Mesothelial cell of epicardium (in vitro differentiated cells): ENCODE results near the gene SLC8A1. TPM values are rescaled to one million over a fixed set of nuclear protein-coding genes. Genes with fewer than 3 reads are reported as not detected.

Source experiments
- DNase-seq, 2 experiments: peaks; one replicate each; pipeline ENCODE4 v3.0.0; 2021; ENCODE audit warnings: low spot score in 2 of 2; ENCODE audit not compliant: unreplicated experiment in 2 of 2
- H3K27ac Mint-ChIP-seq: 2 replicates; pipeline ENCODE4 v1.8.0; 2021; ENCODE audit warnings: mixed read lengths
- H3K27me3 Mint-ChIP-seq: 2 replicates; pipeline ENCODE4 v1.8.0; 2021; ENCODE audit warnings: low read depth, mixed read lengths
- H3K36me3 Mint-ChIP-seq: 2 replicates; pipeline ENCODE4 v1.8.0; 2021; ENCODE audit warnings: mixed read lengths
- H3K4me1 Mint-ChIP-seq: 2 replicates; pipeline ENCODE4 v1.8.0; 2021; ENCODE audit warnings: mixed read lengths
- H3K4me3 Mint-ChIP-seq: 2 replicates; pipeline ENCODE4 v1.8.0; 2021; ENCODE audit warnings: mild to moderate bottlenecking, moderate library complexity, mixed read lengths
- H3K9me3 Mint-ChIP-seq: 2 replicates; pipeline ENCODE4 v1.8.0; 2021; ENCODE audit warnings: mixed read lengths
- CTCF ChIP-seq: fragments of 200-600 bp; sonication (generic); IDR thresholded peaks from one replicate; pipeline ENCODE4 v1.5.0; 2021; ENCODE audit warnings: antibody characterized with exemption; ENCODE audit not compliant: unreplicated experiment
- total RNA-seq: library from RNA; stranded (reverse); gene quantifications from 3 replicates; pipeline ENCODE4 v1.2.1, GENCODE V29; 2021

SLC8A1 gene
- total RNA-seq, 1 donor from 2014 or later, result 29.6 TPM

- peaks cover 10% of the 10 kb centered on the region for H3K4me1 Mint-ChIP-seq
- H3K9me3 Mint-ChIP-seq, result peaks cover 10% of the 10 kb centered on the region
- DNase-seq, result no peak
- H3K27ac Mint-ChIP-seq, result no peak overlapping the region
- H3K4me3 Mint-ChIP-seq, result no peak overlapping the region
- no peaks in the 10 kb centered on the region for H3K27me3 Mint-ChIP-seq
- no peak for TF ChIP-seq CTCF
- H3K36me3 Mint-ChIP-seq, result no peaks in the 10 kb centered on the region
These were observed 28.7 kb upstream of the SLC8A1 start for GRCh38 chr2:40480596-40480995.

DNA sequence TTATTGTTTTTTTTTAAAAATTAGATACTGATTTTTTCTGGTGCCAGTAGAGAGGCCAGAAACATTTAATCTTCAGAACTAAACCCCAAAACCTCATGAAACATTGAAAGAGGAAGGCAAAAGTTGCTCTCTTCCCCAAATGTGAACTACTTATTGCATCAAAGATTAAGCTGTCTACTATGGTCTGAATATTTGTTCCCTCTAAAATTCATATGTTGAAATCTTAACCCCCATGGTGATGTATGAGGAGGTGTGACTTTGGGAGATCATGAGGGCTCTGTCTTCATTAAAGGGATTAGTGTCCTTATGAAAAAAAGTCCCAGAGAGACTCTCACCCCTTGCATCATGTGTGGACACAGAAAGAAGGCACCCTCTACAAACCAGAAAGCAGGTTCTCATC, 28.2 kb upstream of the SLC8A1 start:
- Mint-ChIP-seq H3K27me3 (no peaks in the 10 kb centered on the region), H3K4me3 (no peak overlapping the region), H3K4me1 (peaks cover 10% of the 10 kb centered on the region), H3K9me3 (peaks cover 10% of the 10 kb centered on the region), H3K36me3 (no peaks in the 10 kb centered on the region), H3K27ac (no peak overlapping the region)
- DNase-seq, result no peak
- TF ChIP-seq CTCF, result no peak

DNA sequence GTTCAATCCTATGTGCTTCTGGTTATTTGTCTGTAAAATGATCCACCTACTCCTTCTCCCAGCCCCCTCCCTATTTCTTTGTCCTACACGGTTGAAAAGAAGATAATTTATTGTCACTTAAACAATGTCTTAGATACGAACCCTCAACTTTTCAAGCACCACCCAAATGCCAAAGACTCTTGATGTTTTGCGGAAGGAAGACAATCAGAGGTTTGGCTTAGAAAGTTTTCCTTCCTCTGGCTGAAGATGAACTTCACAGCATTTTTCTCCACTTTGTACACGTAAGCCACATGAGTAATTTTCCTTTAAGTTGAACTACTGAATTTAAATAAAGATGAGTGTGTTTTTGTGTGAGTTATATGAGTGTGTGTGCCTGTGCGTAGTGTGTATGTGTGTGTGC, 25.5 kb upstream of the SLC8A1 start:
- no peak overlapping the region for H3K27ac Mint-ChIP-seq
- TF ChIP-seq CTCF, result no peak

GRCh38 chr2:40476436-40476835, 24.5 kb upstream of the SLC8A1 start:
- Mint-ChIP-seq H3K4me1 (peaks cover 17% of the 10 kb centered on the region), H3K36me3 (no peaks in the 10 kb centered on the region)

More for the DNA sequence above, 25.5 kb upstream of the SLC8A1 start:
- DNase-seq, result no peak
- H3K4me3 Mint-ChIP-seq, result no peak overlapping the region
- peaks cover 10% of the 10 kb centered on the region for H3K4me1 Mint-ChIP-seq
- H3K36me3 Mint-ChIP-seq, result no peaks in the 10 kb centered on the region
- no peaks in the 10 kb centered on the region for H3K27me3 Mint-ChIP-seq
- H3K9me3 Mint-ChIP-seq, result peaks cover 3% of the 10 kb centered on the region

DNA sequence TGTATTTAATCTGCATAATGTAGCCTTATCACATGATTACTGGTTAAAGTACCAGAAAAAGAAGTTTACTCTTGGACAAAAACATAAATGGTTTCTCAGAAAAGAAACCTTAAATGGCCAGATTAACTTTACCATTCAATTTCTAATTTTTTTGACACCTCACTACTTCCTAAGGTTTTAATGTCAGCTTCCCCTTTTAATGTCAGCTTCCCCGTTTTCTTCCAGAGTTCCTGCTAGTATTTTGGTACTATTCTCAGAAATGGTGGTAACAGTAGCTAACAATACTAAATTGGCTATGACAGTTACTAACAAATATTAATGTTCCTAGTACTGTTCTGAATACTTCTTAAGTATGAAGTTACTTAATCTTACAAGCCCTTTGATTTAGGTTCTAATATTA, 22.4 kb upstream of the SLC8A1 start:
- H3K27me3 Mint-ChIP-seq, result no peaks in the 10 kb centered on the region
- H3K27ac Mint-ChIP-seq, result no peak overlapping the region
- TF ChIP-seq CTCF, result no peak
- no peaks in the 10 kb centered on the region for H3K36me3 Mint-ChIP-seq
- no peak overlapping the region for H3K4me3 Mint-ChIP-seq
- peaks cover 20% of the 10 kb centered on the region for H3K4me1 Mint-ChIP-seq
- no peak for DNase-seq
- peaks cover 3% of the 10 kb centered on the region for H3K9me3 Mint-ChIP-seq

More at GRCh38 chr2:40476436-40476835, 24.5 kb upstream of the SLC8A1 start:
- Mint-ChIP-seq H3K27me3 (no peaks in the 10 kb centered on the region), H3K27ac (no peak overlapping the region), H3K4me3 (no peak overlapping the region), H3K9me3 (peaks cover 3% of the 10 kb centered on the region)
- no peak for DNase-seq
- no peak for TF ChIP-seq CTCF

DNA sequence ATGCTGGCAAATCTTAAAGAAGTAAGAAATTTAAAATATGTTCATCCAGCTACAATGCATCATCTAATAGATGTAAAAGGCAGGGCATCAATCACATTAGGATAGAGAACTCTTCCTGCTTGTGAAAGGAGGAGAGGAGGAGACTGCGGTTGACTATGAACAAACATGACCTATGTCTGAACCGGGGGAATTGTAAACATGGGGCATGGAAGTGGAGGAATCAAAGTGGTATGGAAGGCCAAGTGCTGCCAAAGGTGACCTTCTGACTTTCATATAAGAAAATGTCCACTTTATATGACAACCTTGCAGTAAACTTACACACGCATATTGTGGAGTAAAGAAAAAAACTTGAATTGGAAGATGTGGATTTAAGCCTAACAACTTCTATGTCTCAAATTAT, 20.0 kb upstream of the SLC8A1 start:
- TF ChIP-seq CTCF, result no peak
- peaks cover 3% of the 10 kb centered on the region for H3K9me3 Mint-ChIP-seq
- no peaks in the 10 kb centered on the region for H3K36me3 Mint-ChIP-seq
- no peak for DNase-seq
- peaks cover 9% of the 10 kb centered on the region for H3K4me1 Mint-ChIP-seq
- no peaks in the 10 kb centered on the region for H3K27me3 Mint-ChIP-seq
- H3K4me3 Mint-ChIP-seq, result no peak overlapping the region
- H3K27ac Mint-ChIP-seq, result no peak overlapping the region
